CD4-positive, alpha-beta T cell treated with Interleukin-15 for 4 hours (primary cell): ENCODE measurements around the gene SMURF1.

Experiments used
- DNase-seq: peaks from one replicate; pipeline ENCODE4 v3.0.0-alpha.2; 2020; ENCODE audit warnings: low spot score

SMURF1 gene

GRCh38 chr7:99098286-99098823 is 45.6 kb downstream of the SMURF1 start:
- no peak for DNase-seq

- no peak for DNase-seq
These were observed 46.2 kb downstream of the SMURF1 start for GRCh38 chr7:99097730-99098129.

DNA sequence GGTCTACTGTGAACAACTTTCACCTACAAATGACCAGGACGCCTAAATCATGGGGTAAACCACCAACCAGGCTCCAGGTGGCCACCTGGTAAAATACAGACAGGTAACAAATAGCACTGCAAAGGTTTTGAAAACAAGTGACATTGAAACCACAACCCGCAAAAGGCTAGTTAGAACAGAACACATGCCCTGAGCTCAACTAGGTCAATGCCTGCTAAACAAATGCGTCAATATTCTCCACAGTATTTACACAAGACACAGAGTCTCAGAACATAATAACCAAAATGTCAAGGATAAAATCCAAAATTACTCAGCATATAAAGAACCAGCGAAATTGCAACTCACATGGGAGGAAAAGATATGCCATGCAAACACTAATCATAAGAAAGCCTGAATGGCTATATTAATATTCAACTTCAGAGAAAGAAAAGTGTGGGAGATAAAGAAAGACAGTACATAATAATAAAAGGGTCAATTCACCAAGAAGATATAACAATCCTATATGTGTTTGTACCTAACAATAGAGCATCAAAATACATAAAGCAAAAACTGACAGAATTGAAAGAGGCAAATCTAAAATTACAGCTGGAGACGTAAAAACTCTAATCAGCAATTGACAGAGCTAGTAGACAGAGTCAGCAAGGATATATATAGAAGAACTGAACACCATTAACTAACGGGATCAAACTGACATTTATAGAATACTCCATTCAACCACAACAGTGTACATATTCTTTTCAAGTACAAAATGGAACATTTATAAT is 47.6 kb downstream of the SMURF1 start:
- DNase-seq = no peak

DNA sequence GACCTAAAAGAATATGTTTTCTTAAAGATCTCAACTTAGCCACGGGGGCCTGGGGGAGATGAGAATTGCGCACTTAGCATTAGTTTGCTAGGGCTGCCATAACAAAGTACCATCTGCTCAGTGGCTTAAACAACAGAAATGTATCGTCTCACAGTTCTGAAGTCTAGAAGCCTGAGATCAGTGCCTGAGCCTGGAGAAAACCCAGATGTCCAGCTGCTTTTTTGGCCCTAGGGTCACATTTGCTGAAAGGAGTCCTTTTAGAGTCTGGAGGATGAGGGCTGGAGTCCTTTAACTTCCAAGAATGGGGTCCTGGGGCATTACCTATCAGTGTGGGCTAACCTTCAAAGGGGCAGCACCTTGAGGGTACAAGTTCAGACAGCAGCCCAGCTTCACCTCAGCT is 48.2 kb downstream of the SMURF1 start:
- no peak for DNase-seq

- no peak for DNase-seq
These were observed 49.5 kb downstream of the SMURF1 start for GRCh38 chr7:99094401-99094800.

GRCh38 chr7:99092064-99092720 is 51.7 kb downstream of the SMURF1 start:
- DNase-seq = no peak

GRCh38 chr7:99090771-99091542 is 53.0 kb downstream of the SMURF1 start:
- no peak for DNase-seq

DNA sequence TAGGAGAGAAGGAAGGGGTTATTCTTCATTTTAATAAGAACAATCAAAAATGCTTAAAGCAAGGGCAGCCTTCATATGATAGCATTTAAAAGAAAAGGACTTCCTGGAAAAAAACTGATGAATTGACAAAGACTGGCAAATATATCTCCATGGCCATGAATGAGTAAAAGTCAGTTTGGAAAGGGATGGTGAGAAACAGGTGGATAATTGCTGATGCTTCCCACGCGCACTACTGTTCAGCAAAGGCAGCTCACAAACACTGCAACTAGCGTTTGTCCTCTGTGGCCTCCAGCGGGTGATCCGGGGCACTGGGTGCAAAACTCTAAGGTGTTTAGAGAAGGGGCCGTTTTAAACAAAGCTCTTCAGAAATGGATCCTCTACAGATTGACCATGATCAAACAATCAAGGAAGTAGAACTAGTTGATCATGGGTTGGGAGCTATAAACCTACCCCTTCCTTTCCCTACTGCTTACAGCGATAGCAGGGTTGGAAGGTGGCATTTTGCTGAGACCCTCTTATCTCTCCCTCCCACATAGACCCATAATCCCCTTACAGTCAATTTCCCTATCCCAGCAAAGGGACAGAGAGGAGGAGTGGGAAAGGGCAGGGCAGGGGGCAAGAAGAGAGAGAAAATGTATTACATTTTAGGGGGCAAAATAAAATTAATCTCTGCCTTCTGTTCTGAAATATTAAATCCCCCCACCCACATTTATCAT is 53.8 kb downstream of the SMURF1 start:
- no peak for DNase-seq

DNA sequence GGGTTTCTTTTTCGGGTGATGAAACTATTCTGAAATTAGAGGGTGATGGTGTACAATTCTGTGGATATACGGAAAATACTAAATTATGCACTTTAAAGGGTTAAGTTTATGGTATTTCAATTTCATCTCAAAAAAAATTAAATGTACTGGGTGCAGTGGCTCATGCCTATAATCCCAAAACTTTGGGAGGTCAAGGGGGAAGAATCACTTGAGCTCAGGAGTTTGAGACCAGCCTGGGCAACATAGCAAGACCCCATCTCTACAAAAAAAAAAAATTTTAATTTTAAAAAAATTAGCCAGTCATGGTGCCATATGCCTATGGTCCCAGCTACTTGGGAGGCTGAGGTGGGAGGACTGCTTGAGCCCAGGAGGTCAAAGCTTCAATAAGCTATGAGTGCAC is 57.0 kb downstream of the SMURF1 start:
- no peak for DNase-seq

DNA sequence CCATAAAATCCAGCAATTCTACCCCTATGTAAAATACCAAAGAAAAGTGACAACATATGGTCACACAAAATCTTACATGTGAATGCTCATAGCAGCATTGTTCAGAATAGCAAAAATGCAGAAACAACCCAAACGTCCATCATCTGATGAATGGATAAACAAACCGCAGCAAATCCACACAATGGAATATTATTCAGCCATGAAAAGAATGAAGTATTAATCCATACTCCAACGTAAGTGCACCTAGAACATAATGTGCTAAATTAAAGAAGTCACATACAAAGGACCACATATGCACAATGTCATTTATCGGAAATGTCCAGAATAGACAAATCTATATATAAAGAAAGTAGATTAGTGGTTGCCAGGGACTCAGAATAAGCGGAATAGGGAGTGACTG is 57.4 kb downstream of the SMURF1 start:
- DNase-seq = no peak

DNA sequence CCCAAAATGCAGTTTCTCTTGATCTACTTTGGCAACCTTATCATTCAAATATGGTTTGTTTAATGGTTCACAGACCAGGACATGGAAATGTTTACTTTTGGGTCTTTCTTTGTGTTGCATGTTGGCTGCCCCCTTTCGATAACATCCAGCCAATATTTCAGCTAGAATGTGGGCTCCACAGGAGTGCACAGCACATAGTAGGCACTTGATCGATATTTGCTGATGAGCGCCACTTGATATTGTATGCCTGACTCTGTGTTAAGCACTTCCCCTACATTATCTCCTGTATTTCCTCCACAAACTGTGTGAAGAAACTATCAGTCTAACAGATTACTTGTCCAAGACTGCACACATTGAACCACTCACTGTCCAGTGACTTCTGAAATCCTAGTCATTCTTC is 60.2 kb downstream of the SMURF1 start:
- DNase-seq = no peak

DNA sequence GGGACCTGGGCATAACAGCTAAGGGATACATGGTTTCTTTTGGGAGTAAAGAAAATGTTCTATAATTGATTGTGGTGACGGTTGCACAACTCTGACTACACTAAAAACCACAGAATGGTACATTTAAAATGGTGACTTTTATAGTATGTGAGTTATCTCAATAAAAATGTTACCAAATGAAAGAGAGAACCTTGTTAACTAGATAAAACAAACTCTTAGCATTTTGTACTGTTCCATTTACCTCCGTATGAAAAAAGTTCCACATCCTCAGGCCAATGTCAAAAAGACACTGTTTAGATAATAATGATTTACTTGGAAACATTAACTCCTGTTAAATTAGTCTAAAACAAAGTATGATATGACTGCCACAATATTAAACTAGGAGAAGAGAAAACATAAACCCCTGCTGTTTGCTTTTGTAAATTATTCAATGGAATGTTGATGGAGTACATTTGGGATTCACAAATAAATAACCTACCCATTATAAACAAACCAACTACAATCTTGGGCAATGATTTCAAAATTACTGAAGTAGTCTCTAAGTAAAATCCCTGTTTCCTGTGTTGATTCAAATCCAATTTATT is 60.7 kb downstream of the SMURF1 start:
- no peak for DNase-seq

GRCh38 chr7:99080679-99081078 is 63.2 kb downstream of the SMURF1 start:
- DNase-seq = no peak

DNA sequence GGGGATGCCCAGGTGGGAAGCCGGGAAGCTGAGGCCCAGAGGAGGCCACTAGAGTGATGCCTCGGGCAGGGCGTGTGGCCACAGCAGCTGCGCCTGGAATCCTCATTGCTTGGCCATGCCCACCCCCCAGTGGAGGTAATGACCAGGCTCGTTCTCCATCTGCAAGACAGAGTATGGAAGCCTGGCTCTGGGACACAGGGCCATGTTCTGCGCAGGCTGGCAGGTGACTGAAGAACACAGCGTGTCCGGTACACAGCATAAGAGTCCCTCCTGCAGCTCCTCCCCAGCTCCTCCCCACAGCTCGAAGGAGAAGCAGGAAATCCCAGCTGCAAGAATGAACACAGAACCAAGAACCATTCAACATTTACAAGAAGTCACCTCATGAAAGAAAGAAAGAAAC is 64.8 kb downstream of the SMURF1 start:
- DNase-seq = no peak

DNA sequence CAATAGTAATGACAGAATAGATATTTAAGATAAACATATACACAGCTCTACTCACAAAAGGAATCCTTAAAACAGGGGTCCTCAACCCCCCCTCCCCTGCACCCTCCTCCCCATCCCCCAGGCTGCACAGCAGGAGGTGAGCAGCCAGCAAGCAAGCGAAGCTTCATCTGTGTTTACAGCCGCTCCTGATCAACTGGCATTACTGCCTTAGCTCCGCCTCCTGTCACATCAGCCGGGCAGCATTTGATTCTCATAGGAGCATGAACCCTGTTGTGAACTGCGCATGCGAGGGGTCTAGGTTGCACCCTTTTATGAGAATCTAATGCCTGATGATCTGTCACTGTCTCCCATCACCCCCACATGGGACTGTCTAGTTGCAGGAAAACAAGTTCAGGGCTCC is 65.5 kb downstream of the SMURF1 start:
- no peak for DNase-seq

GRCh38 chr7:99076615-99077014 is 67.3 kb downstream of the SMURF1 start:
- DNase-seq = no peak

DNA sequence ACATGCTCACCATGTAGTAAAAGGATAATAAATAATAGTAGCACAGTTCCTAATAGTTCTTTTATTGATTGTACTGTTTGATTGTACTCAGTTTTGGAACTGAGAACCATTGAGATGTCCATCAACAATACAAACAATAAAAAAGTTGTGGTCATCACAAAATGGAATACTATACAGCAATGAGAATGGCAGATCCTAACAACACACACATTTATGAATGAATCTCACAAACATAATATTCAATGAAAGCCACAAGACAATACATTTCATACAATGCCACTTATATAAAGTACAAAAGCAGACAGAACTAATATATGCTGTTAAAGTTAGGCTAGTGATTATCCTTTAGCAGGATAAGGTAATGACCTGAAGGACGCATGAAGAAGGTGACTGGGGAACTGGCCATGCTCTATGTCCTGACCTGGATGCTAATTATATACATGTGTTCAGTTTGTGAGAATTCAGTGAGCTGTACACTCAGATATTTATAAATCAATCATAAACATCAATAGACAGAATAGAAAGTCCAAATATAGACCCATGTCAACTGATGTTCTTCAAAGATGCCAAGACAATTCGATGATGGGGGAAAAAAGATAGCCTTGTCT is 70.0 kb downstream of the SMURF1 start:
- DNase-seq = no peak

DNA sequence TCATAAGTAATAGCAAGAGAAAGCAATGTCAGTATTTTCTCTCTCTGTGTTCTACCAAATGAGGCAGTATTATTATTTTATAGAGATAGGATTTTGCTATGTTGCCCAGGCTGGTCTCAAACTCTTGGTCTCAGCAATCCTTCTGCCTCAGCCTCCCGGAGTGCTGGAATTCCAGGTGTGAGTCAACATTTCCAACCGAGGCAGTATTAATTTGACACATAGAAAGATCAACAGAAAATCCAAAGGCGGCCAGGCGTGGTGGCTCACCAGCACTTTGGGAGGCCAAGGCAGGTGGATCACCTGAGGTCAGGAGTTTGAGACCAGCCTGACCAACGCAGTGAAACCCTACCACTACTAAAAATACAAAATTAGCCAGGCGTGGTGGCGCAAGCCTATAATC is 71.8 kb downstream of the SMURF1 start:
- DNase-seq = no peak

DNA sequence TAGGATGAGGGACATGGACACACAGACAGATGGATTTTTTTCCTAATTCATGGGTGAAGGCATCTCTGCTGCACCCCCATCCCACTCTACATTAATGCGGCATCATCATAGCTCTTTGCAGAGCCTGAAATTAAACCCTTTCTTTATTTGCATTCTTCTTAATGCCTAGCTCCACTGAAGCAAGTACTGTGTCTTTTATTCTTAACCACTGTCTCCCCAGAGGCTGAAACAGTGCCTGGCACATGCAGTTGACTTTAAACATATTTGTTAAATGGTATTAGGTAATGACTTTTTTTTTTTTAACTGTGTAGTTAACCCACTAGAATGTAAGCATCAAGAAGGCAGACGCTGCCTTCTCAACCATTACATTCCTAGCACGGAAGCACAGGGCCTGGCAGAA is 73.5 kb downstream of the SMURF1 start:
- DNase-seq = no peak

- DNase-seq = no peak
These were observed 82.7 kb downstream of the SMURF1 start for GRCh38 chr7:99061001-99061776.

GRCh38 chr7:99054781-99055180 is 89.1 kb downstream of the SMURF1 start:
- no peak for DNase-seq
